Measurements from ENCODE around the gene UBE2G1.
"Not testable (repeated sequence)": the region's sequence is repeated elsewhere in the genome, so short reads cannot be mapped to it uniquely, and the experiment has no call there.

Gene UBE2G1

DNA sequence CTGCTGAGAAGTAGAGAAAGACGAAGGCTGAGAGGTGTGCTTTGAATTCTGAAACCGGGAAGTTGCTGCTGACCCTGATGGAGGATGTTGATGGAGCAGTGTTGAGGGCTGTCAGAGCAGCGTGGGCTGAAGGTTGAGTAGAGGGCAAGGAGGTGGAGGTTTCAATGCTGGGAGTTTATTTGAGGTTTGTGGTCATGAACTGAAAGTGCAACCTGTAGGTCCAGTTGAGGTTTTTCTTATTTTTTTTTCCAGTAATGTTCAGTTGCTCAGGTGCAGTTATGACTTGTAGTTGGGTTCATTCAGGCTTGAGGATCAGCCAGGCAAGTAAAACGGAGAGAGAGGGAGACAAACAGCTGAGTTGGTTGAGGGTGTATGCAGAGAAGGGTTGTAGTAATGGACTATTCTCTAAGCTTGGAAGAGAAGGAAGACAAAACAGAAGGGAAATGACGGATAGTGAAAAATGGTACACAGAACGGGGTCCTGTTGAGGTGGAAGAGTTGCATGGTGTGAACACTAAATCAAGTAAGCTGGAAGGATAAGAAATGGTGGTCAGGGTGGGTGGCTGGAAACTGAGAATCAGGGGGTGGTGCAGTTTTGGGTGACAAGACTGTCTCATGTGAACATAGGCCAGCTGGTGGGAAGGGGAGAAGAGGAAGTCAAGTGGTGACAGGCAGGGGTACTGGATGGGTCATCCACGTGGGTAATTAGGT lies 8.7 kb upstream of the UBE2G1 start:
- DNase-seq (ENCODE audit: low read depth), result no peak
- H3K4me3 ChIP-seq (ENCODE audit: low read length), result no peak overlapping the region
- TF ChIP-seq CTCF (conservative IDR thresholded peaks at IDR 0.05; ENCODE audit: low read length), result no peak

DNA sequence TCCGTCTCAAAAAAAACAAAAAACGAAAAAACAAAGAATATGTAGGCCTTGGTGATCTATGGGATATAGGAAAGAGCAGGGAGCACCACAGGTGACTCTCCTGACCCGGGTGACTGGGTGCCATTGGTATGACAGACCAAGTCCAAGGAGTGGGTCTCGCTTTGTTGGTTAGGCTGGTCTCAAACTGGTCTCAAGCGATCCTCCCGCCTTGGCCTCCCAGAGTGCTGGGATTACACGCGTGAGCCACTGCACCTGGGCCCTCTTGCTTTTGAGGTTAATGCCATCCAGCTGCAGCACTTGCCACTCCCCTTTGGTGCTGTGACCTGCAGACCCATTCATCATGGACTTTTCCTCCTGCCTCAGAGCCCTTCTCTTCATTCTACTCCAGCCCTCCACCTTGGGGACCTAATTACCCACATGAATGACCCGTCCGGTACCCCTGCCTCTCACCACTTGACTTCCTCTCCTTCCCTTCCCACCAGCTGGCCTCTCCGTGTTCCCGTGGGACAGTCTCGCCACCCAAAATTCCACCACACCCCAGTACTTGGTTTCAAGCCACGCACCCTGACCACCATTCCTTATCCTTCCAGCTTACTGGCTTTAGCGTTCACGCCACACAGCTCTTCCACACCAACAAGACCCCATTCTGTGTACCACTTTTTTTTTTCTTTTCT lies 3.2 kb upstream of the UBE2G1 start:
- no peak for TF ChIP-seq CTCF (conservative IDR thresholded peaks at IDR 0.05; ENCODE audit: low read length)

GRCh38 chr17:4368341-4368740 lies 1.9 kb upstream of the UBE2G1 start:
- no peak for DNase-seq (ENCODE audit: low read depth)
- TF ChIP-seq CTCF (conservative IDR thresholded peaks at IDR 0.05; ENCODE audit: low read length), result no peak
- no peak overlapping the region for H3K4me3 ChIP-seq (ENCODE audit: low read length)

More for the DNA sequence above, 3.2 kb upstream of the UBE2G1 start:
- DNase-seq (ENCODE audit: low read depth), result no peak
- H3K4me3 ChIP-seq (ENCODE audit: low read length), result no peak overlapping the region

GRCh38 chr17:4367177-4367576 lies 702 bp upstream of the UBE2G1 start:
- not testable (repeated sequence) for H3K4me3 ChIP-seq (ENCODE audit: low read length); DNase-seq (ENCODE audit: low read depth)

DNA sequence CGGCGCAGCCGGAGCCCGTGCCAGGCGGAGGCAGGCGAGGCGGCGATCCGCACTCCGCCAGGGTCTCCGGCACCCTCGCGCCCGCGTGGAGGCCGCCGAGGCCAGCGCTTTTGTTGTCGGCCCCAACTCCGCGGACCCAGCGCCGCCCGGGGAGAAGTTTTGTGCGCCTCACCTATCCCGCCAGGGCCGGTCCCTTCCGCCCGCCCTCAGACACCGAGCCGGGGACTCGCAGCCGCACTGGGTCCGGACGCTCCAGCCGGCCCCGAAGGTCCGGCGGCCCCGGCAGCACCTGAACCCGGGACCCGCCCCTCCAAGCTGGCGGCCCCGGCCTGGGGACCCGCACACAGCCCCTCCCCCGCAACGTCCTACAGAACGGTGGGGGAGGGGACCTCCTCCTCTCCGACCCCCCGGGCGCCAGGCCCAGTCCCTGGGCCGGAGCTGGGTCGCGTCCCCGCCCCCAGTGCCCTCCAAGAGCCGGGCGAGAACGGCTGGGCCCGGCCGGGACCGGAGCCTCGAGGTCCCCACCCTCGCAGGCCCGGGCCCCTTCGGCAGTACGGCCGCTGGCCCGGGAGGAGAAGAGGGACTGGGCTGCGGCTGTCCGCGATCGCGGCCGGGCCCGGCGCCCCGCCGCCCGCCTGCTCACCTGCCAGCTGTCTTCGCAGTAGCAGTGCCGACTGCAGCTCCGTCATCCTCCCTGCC lies 698 bp downstream of the UBE2G1 start:
- no peak for TF ChIP-seq CTCF (conservative IDR thresholded peaks at IDR 0.05; ENCODE audit: low read length)
- DNase-seq (ENCODE audit: low read depth), result no peak
- peak overlapping the region; percentile 71 for H3K4me3 ChIP-seq (ENCODE audit: low read length)

GRCh38 chr17:4365103-4365627 lies 1.3 kb downstream of the UBE2G1 start:
- peak overlapping the region; percentile 71 for H3K4me3 ChIP-seq (ENCODE audit: low read length)
- no peak for TF ChIP-seq CTCF (conservative IDR thresholded peaks at IDR 0.05; ENCODE audit: low read length)
- peak; percentile 88 for DNase-seq (ENCODE audit: low read depth)

GRCh38 chr17:4364622-4365041 lies 1.8 kb downstream of the UBE2G1 start:
- no peak for TF ChIP-seq CTCF (conservative IDR thresholded peaks at IDR 0.05; ENCODE audit: low read length)
- DNase-seq (ENCODE audit: low read depth), result no peak
- H3K4me3 ChIP-seq (ENCODE audit: low read length), result peak overlapping the region; percentile 71

Measured in AG10803 (cell line).